ENCODE data around the gene SLC28A3.
"Not testable (repeated sequence)": the region's sequence is repeated elsewhere in the genome, so short reads cannot be mapped to it uniquely, and the experiment has no call there.

SLC28A3 gene

GRCh38 chr9:84340535-84340934 is at the start of gene SLC28A3:
Gene SLC28A3 (minus strand): TSS chr9:84340758. CDS start chr9:84340633, 125 bp downstream.
- Mint-ChIP-seq H3K36me3 (ENCODE audit: insufficient read depth) (peaks cover 2% of the 10 kb centered on the region), H3K27ac (ENCODE audit: low read depth) (no peak within 1 kb of the TSS), H3K9me3 (no peaks in the 10 kb centered on the region), H3K27me3 (peaks cover 10% of the 10 kb centered on the region), H3K4me3 (no peak within 1 kb of the TSS), H3K4me1 (no peaks in the 10 kb centered on the region)
- DNase-seq (ENCODE audit: low spot score in 2 of 2) (no peak), ATAC-seq (replicated peaks; ENCODE audit: extremely low read depth, poor library complexity, severe bottlenecking) (no peak)

GRCh38 chr9:84390254-84390653 is 49.7 kb upstream of the SLC28A3 start:
- not testable (repeated sequence) for H3K9me3 Mint-ChIP-seq; DNase-seq (ENCODE audit: low spot score in 2 of 2); H3K4me3 Mint-ChIP-seq; H3K4me1 Mint-ChIP-seq; H3K36me3 Mint-ChIP-seq (ENCODE audit: insufficient read depth); ATAC-seq (replicated peaks; ENCODE audit: extremely low read depth, poor library complexity, severe bottlenecking); H3K27ac Mint-ChIP-seq (ENCODE audit: low read depth)
- H3K27me3 Mint-ChIP-seq, result peaks cover 35% of the 10 kb centered on the region

- ATAC-seq (replicated peaks; ENCODE audit: extremely low read depth, poor library complexity, severe bottlenecking) (no peak), DNase-seq (ENCODE audit: low spot score in 2 of 2) (no peak)
- Mint-ChIP-seq H3K27me3 (peaks cover 36% of the 10 kb centered on the region), H3K4me3 (no peak overlapping the region), H3K4me1 (no peaks in the 10 kb centered on the region), H3K36me3 (ENCODE audit: insufficient read depth) (no peaks in the 10 kb centered on the region), H3K9me3 (no peaks in the 10 kb centered on the region), H3K27ac (ENCODE audit: low read depth) (no peak overlapping the region)
Measured at GRCh38 chr9:84387821-84388220, 47.3 kb upstream of the SLC28A3 start.

GRCh38 chr9:84386753-84387152 is 46.2 kb upstream of the SLC28A3 start:
- DNase-seq (ENCODE audit: low spot score in 2 of 2) (no peak), ATAC-seq (replicated peaks; ENCODE audit: extremely low read depth, poor library complexity, severe bottlenecking) (no peak)

GRCh38 chr9:84385386-84386040 is 45.0 kb upstream of the SLC28A3 start:
- DNase-seq (ENCODE audit: low spot score in 2 of 2) (no peak), ATAC-seq (replicated peaks; ENCODE audit: extremely low read depth, poor library complexity, severe bottlenecking) (no peak)
- H3K36me3 Mint-ChIP-seq (ENCODE audit: insufficient read depth), result no peaks in the 10 kb centered on the region
- H3K4me1 Mint-ChIP-seq, result no peaks in the 10 kb centered on the region
- H3K4me3 Mint-ChIP-seq, result no peak overlapping the region
- H3K27ac Mint-ChIP-seq (ENCODE audit: low read depth), result no peak overlapping the region
- H3K9me3 Mint-ChIP-seq, result no peaks in the 10 kb centered on the region
- H3K27me3 Mint-ChIP-seq, result peaks cover 33% of the 10 kb centered on the region

More at GRCh38 chr9:84386753-84387152, 46.2 kb upstream of the SLC28A3 start:
- Mint-ChIP-seq H3K4me3 (no peak overlapping the region), H3K27ac (ENCODE audit: low read depth) (no peak overlapping the region), H3K9me3 (no peaks in the 10 kb centered on the region), H3K27me3 (peaks cover 30% of the 10 kb centered on the region), H3K4me1 (no peaks in the 10 kb centered on the region), H3K36me3 (ENCODE audit: insufficient read depth) (no peaks in the 10 kb centered on the region)

GRCh38 chr9:84384617-84385016 is 44.1 kb upstream of the SLC28A3 start:
- Mint-ChIP-seq H3K27ac (ENCODE audit: low read depth) (no peak overlapping the region), H3K27me3 (peaks cover 28% of the 10 kb centered on the region)
- no peak for ATAC-seq (replicated peaks; ENCODE audit: extremely low read depth, poor library complexity, severe bottlenecking)

GRCh38 chr9:84383178-84383577 is 42.6 kb upstream of the SLC28A3 start:
- ATAC-seq (replicated peaks; ENCODE audit: extremely low read depth, poor library complexity, severe bottlenecking) (no peak), DNase-seq (ENCODE audit: low spot score in 2 of 2) (no peak)
- Mint-ChIP-seq H3K27ac (ENCODE audit: low read depth) (no peak overlapping the region), H3K36me3 (ENCODE audit: insufficient read depth) (no peaks in the 10 kb centered on the region), H3K4me3 (no peak overlapping the region), H3K9me3 (no peaks in the 10 kb centered on the region), H3K27me3 (peaks cover 37% of the 10 kb centered on the region), H3K4me1 (no peaks in the 10 kb centered on the region)

More at GRCh38 chr9:84384617-84385016, 44.1 kb upstream of the SLC28A3 start:
- no peak for DNase-seq (ENCODE audit: low spot score in 2 of 2)
- no peak overlapping the region for H3K4me3 Mint-ChIP-seq
- no peaks in the 10 kb centered on the region for H3K36me3 Mint-ChIP-seq (ENCODE audit: insufficient read depth)
- H3K9me3 Mint-ChIP-seq, result no peaks in the 10 kb centered on the region
- H3K4me1 Mint-ChIP-seq, result no peaks in the 10 kb centered on the region

- Mint-ChIP-seq H3K36me3 (ENCODE audit: insufficient read depth) (no peaks in the 10 kb centered on the region), H3K27me3 (peaks cover 37% of the 10 kb centered on the region), H3K27ac (ENCODE audit: low read depth) (no peak overlapping the region), H3K4me3 (no peak overlapping the region), H3K4me1 (no peaks in the 10 kb centered on the region), H3K9me3 (no peaks in the 10 kb centered on the region)
- DNase-seq (ENCODE audit: low spot score in 2 of 2) (no peak), ATAC-seq (replicated peaks; ENCODE audit: extremely low read depth, poor library complexity, severe bottlenecking) (no peak)
Measured at GRCh38 chr9:84382720-84383119, 42.2 kb upstream of the SLC28A3 start.

- Mint-ChIP-seq H3K27me3 (peaks cover 47% of the 10 kb centered on the region), H3K9me3 (no peaks in the 10 kb centered on the region)
Measured at GRCh38 chr9:84381508-84381907, 41.0 kb upstream of the SLC28A3 start.

GRCh38 chr9:84379740-84380139 is 39.2 kb upstream of the SLC28A3 start:
- Mint-ChIP-seq H3K4me3 (no peak overlapping the region), H3K27ac (ENCODE audit: low read depth) (no peak overlapping the region), H3K36me3 (ENCODE audit: insufficient read depth) (no peaks in the 10 kb centered on the region), H3K9me3 (no peaks in the 10 kb centered on the region), H3K4me1 (no peaks in the 10 kb centered on the region), H3K27me3 (peaks cover 52% of the 10 kb centered on the region)
- ATAC-seq (replicated peaks; ENCODE audit: extremely low read depth, poor library complexity, severe bottlenecking) (no peak), DNase-seq (ENCODE audit: low spot score in 2 of 2) (no peak)

More at GRCh38 chr9:84381508-84381907, 41.0 kb upstream of the SLC28A3 start:
- Mint-ChIP-seq H3K36me3 (ENCODE audit: insufficient read depth) (no peaks in the 10 kb centered on the region), H3K4me1 (no peaks in the 10 kb centered on the region), H3K4me3 (no peak overlapping the region), H3K27ac (ENCODE audit: low read depth) (no peak overlapping the region)
- DNase-seq (ENCODE audit: low spot score in 2 of 2) (no peak), ATAC-seq (replicated peaks; ENCODE audit: extremely low read depth, poor library complexity, severe bottlenecking) (no peak)

GRCh38 chr9:84375954-84376353 is 35.4 kb upstream of the SLC28A3 start:
- H3K4me1 Mint-ChIP-seq, result no peaks in the 10 kb centered on the region

GRCh38 chr9:84374516-84374915 is 34.0 kb upstream of the SLC28A3 start:
- no peak for ATAC-seq (replicated peaks; ENCODE audit: extremely low read depth, poor library complexity, severe bottlenecking)
- H3K27me3 Mint-ChIP-seq, result peaks cover 40% of the 10 kb centered on the region
- no peak for DNase-seq (ENCODE audit: low spot score in 2 of 2)
- H3K4me3 Mint-ChIP-seq, result no peak overlapping the region
- H3K4me1 Mint-ChIP-seq, result no peaks in the 10 kb centered on the region
- H3K36me3 Mint-ChIP-seq (ENCODE audit: insufficient read depth), result no peaks in the 10 kb centered on the region
- H3K9me3 Mint-ChIP-seq, result no peaks in the 10 kb centered on the region
- no peak overlapping the region for H3K27ac Mint-ChIP-seq (ENCODE audit: low read depth)

More at GRCh38 chr9:84375954-84376353, 35.4 kb upstream of the SLC28A3 start:
- DNase-seq (ENCODE audit: low spot score in 2 of 2) (no peak), ATAC-seq (replicated peaks; ENCODE audit: extremely low read depth, poor library complexity, severe bottlenecking) (no peak)
- Mint-ChIP-seq H3K27me3 (peaks cover 45% of the 10 kb centered on the region), H3K4me3 (no peak overlapping the region), H3K36me3 (ENCODE audit: insufficient read depth) (no peaks in the 10 kb centered on the region), H3K27ac (ENCODE audit: low read depth) (no peak overlapping the region), H3K9me3 (no peaks in the 10 kb centered on the region)

GRCh38 chr9:84374013-84374412 is 33.5 kb upstream of the SLC28A3 start:
- H3K4me3 Mint-ChIP-seq, result no peak overlapping the region
- no peaks in the 10 kb centered on the region for H3K36me3 Mint-ChIP-seq (ENCODE audit: insufficient read depth)
- no peaks in the 10 kb centered on the region for H3K4me1 Mint-ChIP-seq
- no peak overlapping the region for H3K27ac Mint-ChIP-seq (ENCODE audit: low read depth)
- DNase-seq (ENCODE audit: low spot score in 2 of 2), result no peak
- no peaks in the 10 kb centered on the region for H3K9me3 Mint-ChIP-seq
- peaks cover 35% of the 10 kb centered on the region for H3K27me3 Mint-ChIP-seq
- no peak for ATAC-seq (replicated peaks; ENCODE audit: extremely low read depth, poor library complexity, severe bottlenecking)

Measured in central memory CD8-positive, alpha-beta T cell (primary cell).